ENCODE results near the gene CDC16.
A peak's percentile ranks its signal among the peaks of the same experiment; 100 is the strongest.
"Not testable (repeated sequence)": the region's sequence is repeated elsewhere in the genome, so short reads cannot be mapped to it uniquely, and the experiment has no call there.

The CDC16 gene, protein sequence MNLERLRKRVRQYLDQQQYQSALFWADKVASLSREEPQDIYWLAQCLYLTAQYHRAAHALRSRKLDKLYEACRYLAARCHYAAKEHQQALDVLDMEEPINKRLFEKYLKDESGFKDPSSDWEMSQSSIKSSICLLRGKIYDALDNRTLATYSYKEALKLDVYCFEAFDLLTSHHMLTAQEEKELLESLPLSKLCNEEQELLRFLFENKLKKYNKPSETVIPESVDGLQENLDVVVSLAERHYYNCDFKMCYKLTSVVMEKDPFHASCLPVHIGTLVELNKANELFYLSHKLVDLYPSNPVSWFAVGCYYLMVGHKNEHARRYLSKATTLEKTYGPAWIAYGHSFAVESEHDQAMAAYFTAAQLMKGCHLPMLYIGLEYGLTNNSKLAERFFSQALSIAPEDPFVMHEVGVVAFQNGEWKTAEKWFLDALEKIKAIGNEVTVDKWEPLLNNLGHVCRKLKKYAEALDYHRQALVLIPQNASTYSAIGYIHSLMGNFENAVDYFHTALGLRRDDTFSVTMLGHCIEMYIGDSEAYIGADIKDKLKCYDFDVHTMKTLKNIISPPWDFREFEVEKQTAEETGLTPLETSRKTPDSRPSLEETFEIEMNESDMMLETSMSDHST

DNA sequence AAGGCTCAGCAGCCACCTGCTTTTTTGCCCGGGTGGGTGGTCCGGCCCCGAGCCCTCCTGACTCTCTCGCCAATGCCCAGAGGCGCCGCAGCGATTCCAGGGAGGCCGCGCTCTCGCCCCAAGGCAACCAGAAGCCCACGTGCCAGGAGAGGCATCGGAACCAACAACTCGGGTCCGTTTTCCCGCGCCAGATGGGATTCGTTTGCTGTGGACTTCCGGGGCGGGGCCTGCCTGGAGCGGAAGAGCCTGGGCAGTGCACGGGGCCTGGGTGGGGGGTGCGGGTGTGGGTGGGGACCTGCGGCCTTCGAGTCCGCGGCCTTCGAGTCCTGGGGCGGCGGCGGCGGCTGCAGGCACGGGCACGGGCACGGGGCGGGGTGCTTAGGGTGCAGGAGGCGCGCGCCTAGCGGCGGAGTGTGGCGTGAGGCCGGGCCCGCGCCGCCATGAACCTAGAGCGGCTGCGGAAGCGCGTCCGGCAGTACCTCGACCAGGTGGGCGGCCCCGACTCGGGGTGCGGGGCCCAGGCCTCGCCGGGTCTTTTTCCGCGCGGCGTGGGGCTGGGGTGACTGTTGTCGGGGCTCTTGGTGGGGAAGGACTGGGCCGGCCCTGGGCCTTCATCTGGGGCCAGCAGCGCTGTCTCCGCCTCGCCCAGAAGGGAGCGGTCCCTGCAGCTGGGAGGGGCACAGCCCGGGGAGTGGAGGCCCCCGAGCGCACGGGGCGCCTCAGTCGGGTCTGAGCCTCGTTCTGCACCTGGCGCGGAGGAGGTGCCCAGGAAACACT lies at the start of gene CDC16:
Gene CDC16, plus strand, starts transcription at position 253 of the 777 bp plus-strand sequence. Its CDS starts 188 bp downstream, at position 441.
- DNase-seq: peak; percentile 82

DNA sequence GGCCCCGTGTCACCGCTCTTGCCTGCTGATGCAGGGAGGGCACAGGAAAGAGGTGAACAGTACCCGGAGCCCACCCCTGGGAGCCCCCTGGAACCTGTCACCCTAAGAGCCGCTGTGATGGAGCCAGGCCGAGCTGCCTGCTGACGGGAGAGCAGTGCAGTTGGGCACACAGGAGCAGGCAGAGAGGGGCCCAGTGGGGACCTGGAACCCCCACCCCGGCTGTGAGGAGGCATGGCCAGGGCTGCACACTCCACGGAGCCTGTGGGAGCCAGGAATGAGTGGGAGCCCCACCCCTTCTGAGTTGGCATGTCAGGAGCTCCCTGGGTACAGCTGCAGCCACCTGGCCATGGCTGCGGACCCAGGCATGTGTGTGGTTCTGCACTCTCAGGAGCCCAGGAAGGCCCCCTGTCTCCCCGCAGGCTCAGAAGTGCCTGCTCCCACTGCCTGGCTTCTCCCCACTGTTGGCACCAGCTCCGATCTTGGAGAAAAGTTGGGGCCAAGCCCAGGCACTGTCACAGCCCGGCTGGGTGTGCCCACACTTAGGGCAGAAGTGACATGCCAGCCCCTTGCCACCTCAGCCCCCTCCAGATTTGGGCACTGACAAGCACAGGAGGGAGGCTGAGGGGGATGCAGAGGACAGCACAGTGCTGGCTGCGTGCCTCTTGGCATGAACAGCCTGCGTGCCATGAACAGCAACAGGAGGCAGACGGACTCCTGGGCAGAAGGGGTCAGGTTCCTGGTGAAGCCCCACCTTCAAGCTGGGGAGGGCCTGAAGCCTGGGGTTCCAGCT lies 49.3 kb upstream of the CDC16 start:
- no peak for DNase-seq

DNA sequence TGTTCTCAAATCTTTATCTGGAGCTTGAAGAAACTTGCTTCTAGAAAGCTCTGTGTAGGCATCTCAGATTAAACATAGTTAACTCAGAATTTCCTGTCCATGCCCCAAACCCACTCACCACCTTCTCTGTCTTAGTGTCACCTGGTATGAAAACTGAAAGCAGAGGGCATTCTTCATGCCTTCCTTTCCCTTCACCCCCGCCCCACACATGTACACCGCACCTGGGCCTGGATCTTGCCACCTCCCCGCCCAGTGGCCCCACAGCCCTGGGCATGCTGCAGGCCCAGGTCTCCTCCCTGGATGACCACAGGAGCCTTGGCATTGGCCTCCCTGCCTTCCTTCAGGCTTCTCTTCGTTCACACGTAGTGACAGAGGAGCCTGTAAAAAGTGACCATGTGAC lies 39.8 kb upstream of the CDC16 start:
- peak; percentile 36 for DNase-seq

DNA sequence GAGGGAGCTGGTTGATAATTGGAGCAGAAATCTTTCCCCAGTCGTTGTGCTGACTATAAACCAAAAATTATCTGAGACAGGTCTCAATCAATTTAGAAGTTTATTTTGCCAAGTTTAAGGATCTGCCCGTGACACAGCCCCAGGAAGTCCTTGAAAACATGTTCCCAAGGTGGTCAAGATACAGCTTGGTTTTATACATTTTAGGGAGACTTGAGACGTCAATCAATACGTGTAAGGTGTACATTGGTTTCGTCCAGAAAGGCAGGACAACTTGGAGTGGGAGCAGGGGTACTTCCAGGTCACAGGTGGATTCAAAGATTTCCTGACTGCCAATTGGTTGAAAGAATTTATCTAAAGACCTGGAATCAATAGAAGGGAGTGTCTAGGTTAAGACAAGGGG lies 38.1 kb upstream of the CDC16 start:
- DNase-seq: no peak

DNA sequence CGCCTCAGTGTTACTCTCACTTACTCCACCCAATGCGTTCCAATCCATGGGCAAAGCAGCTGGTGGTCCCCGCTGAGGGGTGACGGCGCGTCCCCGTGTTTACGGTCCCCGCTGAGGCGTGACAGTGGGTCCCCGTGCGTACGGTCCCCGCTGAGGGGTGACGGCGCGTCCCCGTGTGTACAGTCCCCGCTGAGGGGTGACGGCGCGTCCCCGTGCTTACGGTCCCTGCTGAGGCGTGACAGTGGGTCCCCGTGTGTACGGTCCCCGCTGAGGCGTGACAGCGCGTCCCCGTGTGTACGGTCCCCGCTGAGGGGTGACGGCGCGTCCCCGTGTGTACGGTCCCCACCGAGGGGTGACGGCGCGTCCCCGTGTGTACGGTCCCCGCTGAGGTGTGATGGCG lies 36.1 kb upstream of the CDC16 start:
- DNase-seq: no peak

DNA sequence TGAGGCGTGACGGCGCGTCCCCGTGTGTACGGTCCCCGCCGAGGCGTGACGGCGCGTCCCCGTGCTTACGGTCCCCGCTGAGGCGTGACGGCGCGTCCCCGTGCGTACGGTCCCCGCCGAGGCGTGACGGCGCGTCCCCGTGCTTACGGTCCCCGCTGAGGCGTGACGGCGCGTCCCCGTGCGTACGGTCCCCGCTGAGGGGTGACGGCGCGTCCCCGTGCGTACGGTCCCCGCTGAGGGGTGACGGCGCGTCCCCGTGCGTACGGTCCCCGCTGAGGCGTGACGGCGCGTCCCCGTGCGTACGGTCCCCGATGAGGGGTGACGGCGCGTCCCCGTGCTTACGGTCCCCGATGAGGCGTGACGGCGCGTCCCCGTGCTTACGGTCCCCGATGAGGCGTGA lies 35.2 kb upstream of the CDC16 start:
- DNase-seq: not testable (repeated sequence)

DNA sequence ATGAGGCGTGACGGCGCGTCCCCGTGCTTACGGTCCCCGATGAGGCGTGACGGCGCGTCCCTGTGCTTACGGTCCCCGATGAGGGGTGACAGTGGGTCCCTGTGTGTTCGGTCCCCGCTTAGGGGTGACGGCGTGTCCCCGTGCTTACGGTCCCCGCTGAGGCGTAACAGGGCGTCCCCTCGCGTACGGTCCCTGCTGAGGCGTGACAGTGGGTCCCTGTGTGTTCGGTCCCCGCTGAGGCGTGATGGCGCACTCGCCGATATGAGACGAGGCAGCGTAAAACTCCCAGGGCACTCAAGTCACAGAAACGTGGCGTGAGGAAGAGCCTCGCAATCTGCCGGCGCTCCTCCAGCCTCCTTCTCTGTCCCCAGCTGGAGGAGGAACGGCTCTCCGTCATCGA lies 34.7 kb upstream of the CDC16 start:
- no peak for DNase-seq

DNA sequence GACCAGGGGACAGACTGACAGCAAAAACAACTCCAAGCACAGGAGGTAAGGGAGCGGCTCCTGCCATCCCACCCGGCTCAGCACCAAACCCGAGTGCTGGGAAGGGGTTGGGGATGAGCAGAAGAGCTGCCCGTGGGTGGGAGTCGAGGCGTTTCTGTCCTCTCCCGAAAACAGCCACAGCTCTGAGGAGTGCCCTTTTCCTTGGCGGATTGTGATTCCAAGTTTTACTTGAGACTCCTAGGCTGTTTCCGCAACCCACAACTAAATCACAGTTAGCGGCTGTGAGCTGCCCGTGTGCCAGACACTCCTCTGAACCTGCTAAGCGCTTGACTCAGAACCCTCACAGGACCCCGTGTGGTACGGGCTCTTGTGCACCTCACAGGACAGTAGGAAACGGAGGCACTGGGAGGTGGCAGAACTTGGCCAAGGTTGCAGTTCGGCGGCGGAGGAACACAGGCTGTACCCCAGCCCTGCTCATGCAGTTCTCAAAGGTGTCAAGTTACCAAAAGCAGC lies 34.2 kb upstream of the CDC16 start:
- DNase-seq: no peak

DNA sequence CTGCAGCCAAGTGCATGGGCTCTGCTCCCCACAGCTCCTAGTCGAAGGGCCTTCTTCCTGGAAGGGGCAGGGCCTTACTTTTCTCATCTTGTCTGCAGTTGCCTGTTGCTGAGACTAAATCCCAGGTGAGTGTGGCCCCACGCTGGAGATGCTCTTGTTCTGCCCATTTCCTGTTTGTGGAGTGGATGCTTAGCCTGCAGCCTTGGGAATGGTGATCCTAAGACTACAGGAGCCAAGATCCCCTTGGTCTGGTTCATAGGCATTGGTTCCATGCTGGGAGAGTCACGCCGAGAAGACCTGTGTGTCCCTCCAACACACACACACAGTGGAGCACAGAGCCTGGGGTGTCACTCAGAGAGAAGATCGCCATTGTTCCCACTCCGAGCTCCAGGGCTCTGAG lies 32.1 kb upstream of the CDC16 start:
- DNase-seq: no peak

DNA sequence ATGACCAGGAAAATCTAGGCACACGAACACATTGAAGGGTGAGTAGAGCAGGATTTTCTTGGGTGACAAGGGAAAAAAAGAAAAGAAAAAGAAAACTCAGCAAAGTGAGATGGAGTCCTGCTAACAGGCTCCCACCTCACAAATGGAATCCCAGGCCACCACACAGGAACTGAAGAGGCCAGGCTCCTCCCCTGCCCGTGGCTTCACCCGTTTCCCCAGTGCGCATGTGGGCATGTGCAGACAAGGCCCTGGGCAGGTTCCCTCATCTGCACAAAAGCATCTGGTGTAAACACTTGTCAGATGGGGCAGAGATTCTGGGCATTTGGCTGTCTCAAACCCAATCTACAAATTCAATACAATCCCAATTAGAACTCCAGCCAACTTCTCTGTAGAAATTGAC lies 31.2 kb upstream of the CDC16 start:
- peak; percentile 42 for DNase-seq

DNA sequence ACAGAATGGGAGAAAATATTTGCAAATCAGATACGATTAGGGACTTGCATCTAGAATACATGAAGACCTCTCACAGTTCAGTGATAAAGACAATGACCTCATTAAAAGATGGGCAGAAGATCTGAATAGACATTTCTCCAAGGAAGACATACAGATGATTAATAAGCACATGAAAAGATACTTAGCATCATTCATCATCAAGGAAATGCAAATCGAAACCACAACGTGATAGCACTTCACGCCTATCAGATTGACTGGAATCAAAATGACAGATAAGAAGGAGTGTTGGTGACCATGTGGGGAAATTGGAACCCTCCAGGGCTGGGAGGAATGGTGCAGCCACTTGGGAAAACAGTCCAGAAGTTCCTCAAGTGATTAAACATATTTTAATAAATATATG lies 29.8 kb upstream of the CDC16 start:
- peak; percentile 29 for DNase-seq

DNA sequence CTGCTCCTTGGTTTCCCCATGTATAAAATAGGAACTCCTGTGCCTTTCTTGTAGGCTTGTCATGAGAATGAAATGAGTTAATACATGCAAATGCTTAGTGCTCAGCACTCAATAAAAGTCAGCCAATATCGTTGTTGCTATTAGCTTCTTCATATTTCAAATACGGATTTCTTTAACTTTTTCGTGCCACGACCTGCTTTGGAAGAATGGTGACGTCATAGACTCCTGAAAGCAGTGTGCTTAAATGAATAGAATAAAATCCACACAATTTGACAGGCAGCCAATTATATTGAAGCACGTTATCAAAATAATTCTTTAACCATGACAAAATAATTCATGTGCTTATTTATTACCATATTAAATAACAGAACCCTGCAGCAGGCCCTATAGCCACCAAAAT lies 26.6 kb upstream of the CDC16 start:
- DNase-seq: no peak

DNA sequence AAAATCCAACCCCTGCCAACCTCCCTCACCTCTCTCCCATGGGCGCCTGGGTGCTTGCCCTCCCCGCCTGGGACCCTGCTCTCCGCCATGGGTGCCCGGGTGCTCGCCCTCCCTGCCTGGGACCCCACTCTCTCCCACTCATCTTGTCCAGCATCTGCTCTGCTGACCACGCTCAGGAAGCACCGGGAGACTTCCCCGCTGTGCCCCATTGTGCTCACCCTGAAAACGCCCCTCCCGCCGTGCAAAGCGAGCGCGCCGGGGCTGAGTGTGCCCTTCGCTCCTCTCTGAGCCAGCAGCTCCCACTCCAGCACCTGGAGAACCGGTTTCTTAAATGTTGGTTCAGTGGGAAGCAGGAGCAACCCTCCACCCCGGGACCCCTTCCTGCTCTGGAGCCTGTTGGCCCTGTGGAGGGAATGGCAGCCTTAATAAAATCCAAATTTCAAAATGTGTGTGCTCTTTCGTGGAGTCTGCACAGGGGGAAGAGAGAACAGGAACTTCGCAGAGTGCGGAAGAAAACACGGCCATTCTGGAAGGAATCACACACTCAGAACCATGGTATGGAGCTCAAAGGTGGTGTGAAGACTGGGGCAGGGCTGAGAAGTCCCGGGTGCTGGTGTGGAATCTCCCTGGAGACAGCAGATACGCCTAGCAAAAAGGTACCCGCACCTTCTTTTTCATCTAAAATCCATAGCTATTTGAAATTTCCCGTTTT lies 23.1 kb upstream of the CDC16 start:
- DNase-seq: no peak

DNA sequence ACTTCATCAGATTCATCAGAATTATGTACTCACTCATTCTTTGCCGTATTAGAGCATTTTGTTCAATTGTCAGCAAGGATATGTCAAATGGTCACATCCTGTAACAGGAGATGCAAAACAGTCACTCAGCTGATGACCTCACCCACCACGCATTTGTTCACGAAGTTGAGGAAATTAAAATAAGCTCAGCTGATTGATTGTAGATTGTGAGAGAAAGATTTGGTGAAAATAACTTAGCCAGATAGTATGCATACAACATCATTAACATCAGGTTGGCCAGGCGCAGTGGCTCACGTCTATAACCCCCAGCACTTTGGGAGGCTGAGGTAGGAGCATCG lies 22.6 kb upstream of the CDC16 start:
- DNase-seq: no peak

DNA sequence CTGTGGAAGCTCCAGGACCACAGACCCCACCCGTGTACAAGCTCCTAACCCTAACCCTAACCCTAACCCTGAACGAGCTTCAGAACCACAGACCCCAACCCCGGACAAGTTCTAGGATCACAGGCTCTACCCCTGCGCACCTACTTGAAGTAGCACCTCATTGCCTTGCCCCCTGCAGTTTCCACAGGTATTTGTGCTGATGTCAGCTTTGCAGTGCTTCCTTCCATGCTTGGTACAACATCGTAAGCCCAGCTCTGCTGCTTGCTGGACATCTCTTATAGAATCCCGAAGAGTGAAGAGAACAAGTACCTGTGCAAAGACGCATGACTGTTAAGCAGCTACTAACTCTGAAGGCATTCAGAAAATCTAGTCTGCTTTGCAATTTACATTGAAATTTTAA lies 20.7 kb upstream of the CDC16 start:
- no peak for DNase-seq

DNA sequence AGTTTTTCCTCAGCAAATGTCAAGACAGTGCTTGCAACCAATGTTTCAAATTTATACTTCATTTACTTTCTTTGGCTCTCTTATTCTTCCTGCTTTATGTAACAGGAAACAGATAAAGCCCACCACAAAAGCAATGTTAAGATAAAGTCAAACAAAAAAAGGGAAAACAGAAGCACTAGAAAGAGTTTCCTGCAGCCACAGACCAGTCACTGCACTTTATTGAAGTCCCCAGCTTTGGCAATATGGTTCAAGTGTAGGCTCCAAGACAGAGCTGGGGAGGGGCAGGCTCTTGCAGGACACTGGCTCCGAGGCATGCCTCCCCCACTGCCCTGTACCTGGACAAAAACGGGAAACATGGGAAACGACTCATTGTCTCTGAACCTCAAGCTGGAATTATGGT lies 15.3 kb upstream of the CDC16 start:
- DNase-seq: no peak

DNA sequence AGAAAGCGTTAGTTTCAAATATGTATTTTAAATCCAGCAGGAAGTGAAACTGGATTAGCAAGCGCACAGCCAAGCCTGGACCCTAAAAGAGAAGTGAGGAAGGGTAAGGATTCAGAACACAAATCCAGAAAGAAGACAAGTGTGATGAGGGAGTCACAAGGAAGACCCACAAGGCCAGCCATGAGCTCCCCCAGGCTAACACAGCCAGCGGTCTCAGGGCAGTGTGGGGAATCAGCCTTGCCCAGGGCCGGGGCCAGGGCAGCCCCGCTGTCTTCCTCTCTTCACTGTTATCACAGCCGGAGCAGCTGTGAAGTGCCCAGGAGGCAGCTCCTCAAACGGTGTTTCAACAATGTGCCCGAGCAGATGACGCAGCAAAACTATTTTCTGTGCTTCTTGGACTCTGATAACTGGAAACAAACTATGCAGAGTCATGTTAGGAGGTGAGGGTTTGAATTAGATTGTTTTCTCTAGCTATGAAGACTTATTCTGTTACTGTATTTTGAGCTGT lies 12.2 kb upstream of the CDC16 start:
- no peak for DNase-seq

DNA sequence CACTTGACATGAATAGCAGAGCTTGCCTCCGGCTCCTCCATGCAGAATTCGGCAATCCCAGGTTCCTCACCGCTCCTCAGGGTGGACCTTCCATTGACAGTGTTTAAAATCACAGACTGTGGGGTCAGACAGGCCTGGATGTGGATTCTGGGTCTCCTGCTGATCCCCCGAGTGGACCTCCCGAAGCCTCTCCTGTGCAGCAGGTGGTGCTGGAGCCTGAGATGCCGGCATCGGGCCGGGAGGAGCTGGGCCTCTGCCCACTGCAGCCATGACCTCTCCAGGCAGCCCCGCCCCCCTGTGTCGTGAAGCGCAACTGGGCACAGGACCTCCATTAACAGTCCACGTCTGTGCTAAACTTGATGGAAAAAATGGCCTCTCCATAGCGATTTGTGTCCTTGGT lies 10.5 kb upstream of the CDC16 start:
- DNase-seq: no peak

DNA sequence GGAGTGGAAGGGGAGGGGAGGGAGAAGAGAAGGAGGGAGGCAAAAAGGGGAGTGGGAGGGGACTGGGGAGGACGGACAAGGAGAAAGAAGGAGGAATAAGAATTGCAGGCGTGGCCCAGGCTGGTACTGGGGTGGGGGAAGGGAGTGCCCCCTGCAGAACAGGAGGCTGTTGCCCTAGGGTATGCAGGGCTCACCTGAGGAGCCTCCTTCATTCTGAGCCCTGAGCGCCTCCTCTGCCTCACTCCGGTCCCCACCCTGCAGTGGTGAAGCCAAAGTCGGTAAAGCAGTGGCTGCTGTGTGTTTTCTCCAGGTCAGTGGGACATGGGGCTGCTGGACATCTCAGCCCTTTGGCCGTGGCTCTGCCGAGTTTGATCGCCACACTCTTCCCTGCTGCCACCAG lies 9.1 kb upstream of the CDC16 start:
- DNase-seq: no peak

DNA sequence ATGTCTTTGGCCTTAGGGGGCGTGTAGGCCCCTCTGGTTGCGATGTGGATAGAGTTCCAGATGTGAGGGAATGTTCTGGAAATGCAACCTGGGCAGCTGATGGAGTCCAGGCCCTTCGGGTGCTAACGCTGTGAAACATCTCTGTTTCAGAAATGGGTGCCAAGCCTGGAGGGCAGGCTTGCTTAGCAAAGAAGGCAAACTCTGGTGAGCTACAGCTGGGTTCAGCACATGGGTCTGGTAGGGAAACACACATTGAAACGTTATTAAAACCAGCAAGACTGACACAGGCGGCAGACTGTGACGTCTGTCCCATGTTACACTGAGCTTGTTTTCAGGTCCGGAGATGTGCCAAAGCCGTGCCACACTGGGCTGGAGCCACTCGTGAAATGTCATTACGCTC lies 8.6 kb upstream of the CDC16 start:
- DNase-seq: peak; percentile 15

DNA sequence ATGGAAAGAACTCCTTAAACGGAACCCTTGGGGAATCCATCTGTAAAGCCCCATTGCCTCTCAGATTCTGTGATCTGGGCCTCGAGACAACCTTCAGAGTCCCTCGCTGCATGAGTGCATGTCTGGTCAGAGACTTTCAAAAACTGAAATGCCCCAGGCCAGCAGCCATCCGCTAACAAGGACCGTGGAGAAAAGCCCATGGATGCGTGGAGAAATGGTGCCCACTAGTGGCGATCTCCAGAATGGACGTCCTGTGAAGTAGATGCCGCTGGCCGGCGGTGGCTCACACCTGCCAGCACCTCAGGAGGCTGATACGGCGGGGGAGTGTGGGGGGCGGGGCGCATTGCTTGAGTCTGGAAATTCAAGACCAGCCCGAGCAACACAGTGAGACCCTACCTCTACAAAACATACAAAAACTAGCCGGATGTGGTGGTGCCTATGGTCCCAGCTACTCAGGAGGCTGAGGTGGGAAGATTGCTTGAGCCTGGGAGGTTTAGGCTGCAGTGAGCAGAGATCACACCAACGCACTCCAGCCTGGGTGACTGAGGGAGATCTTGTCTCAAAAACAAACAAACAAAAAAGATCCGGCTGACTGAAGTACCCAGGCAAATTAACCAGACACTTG lies 7.9 kb upstream of the CDC16 start:
- DNase-seq: peak; percentile 88

DNA sequence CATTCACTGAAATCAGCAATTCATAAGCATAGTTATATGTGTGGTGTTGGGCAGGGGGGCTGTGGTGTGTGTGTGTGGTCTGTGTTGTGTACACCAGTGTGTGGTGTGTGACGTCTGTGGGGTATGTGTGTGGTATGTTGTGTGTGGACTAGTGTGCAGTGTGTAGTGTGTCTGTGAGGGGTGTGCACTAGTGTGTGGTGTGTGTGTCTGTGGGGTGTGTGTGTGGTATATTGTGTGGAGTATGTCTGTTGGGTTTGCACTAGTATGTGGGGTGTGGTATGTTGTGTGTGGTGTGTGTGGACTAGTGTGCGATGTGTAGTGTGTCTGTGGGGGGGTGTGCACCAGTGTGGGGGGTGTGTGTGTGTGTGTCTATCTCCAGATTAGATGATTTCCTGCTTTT lies 7.2 kb upstream of the CDC16 start:
- no peak for DNase-seq
